Caco-2 (cell line): ENCODE data around the gene PIK3C2G. TPM values are rescaled to one million over a fixed set of nuclear protein-coding genes. Genes with fewer than 3 reads are reported as not detected.

ENCODE experiments used
- BruUV-seq: library from RNA; stranded (reverse); fragments of 400-500 nt; replicated peaks from 2 replicates; lab custom pipeline; 2021; lab: Mats Ljungman, UMichigan
- CTCF ChIA-PET: fragments of 300-600 bp; sonication (Branson Sonifier 250); formaldehyde crosslinking; loops from one replicate; lab custom pipeline; 2022; ENCODE audit warnings: antibody characterized with exemption; lab: Charles Lee
- POLR2A ChIA-PET: fragments of 300-600 bp; sonication (Branson Sonifier 250); formaldehyde crosslinking; loops from one replicate; lab custom pipeline; 2022; ENCODE audit warnings: antibody characterized with exemption; lab: Charles Lee
- DNase-seq, 2 experiments: peaks; one replicate each; pipeline versions ENCODE4 v3.0.0 to v3.0.0-alpha.2; 2020 to 2022
- H3K27me3 ChIP-seq: replicated peaks from 2 replicates; pipeline ENCODE4 v1.6.0; 2011; ENCODE audit warnings: low read length; ENCODE audit not compliant: control insufficient read depth, insufficient read depth
- H3K36me3 ChIP-seq: 2 replicates; pipeline ENCODE4 v1.5.1; 2011; ENCODE audit warnings: low read length; ENCODE audit not compliant: control insufficient read depth, insufficient read depth
- H3K4me1 ChIP-seq: fragments of 250-450 bp; sonication (Bioruptor Pico); 2 replicates; pipeline ENCODE4 v1.5.1; 2020; ENCODE audit warnings: mild to moderate bottlenecking
- H3K4me3 ChIP-seq: 2 replicates; pipeline ENCODE4 v1.5.1; 2011; ENCODE audit warnings: low read depth, mild to moderate bottlenecking, control low read depth, low read length
- H3K9me3 ChIP-seq: fragments of 250-450 bp; sonication (Bioruptor Pico); 2 replicates; pipeline ENCODE4 v1.5.1; 2020; ENCODE audit warnings: mild to moderate bottlenecking, moderate library complexity
- H3K27ac Mint-ChIP-seq: one replicate; pipeline ENCODE4 v1.8.0; 2022; ENCODE audit warnings: mixed read lengths; ENCODE audit not compliant: unreplicated experiment
- H3K27me3 Mint-ChIP-seq: one replicate; pipeline ENCODE4 v1.8.0; 2022; ENCODE audit warnings: mixed read lengths; ENCODE audit not compliant: insufficient read depth, unreplicated experiment
- H3K36me3 Mint-ChIP-seq: one replicate; pipeline ENCODE4 v1.8.0; 2022; ENCODE audit warnings: mild to moderate bottlenecking, mixed read lengths; ENCODE audit not compliant: insufficient read depth, unreplicated experiment
- H3K4me1 Mint-ChIP-seq: one replicate; pipeline ENCODE4 v1.8.0; 2022; ENCODE audit warnings: low read depth, mixed read lengths; ENCODE audit not compliant: unreplicated experiment
- H3K4me3 Mint-ChIP-seq: one replicate; pipeline ENCODE4 v1.8.0; 2022; ENCODE audit warnings: mild to moderate bottlenecking, moderate library complexity, mixed read lengths; ENCODE audit not compliant: unreplicated experiment
- H3K9me3 Mint-ChIP-seq: one replicate; pipeline ENCODE4 v1.8.0; 2022; ENCODE audit warnings: mixed read lengths; ENCODE audit not compliant: unreplicated experiment
- intact Hi-C: fragments of 100-400 bp; cut with micrococcal nuclease; formaldehyde crosslinking; loops from one replicate; pipeline ENCODE4 v1.10.0; 2022; ENCODE audit not compliant: unreplicated experiment
- total RNA-seq: library from RNA; stranded (reverse); gene quantifications from 2 replicates; pipeline ENCODE4 v1.2.3, GENCODE V29; 2022
- TF ChIP-seq, protein P1 (sequence below), 2 experiments: fragments of 200-600 bp in 1 of 2; IDR thresholded peaks; 1 replicate in 1 of 2; 2 replicates in 1 of 2; pipeline versions ENCODE4 v1.5.1 to v1.8.0; 2011 to 2022; ENCODE audit warnings: antibody characterized with exemption in 1 of 2, control low read depth in 1 of 2, inconsistent platforms in 1 of 2, low read depth in 1 of 2, low read length in 1 of 2, mild to moderate bottlenecking in 1 of 2, moderate library complexity in 1 of 2; ENCODE audit not compliant: insufficient read depth in 1 of 2, severe bottlenecking in 1 of 2, unreplicated experiment in 1 of 2

Gene PIK3C2G
- total RNA-seq, 1 experiment from 2014 or later: not detected

DNA sequence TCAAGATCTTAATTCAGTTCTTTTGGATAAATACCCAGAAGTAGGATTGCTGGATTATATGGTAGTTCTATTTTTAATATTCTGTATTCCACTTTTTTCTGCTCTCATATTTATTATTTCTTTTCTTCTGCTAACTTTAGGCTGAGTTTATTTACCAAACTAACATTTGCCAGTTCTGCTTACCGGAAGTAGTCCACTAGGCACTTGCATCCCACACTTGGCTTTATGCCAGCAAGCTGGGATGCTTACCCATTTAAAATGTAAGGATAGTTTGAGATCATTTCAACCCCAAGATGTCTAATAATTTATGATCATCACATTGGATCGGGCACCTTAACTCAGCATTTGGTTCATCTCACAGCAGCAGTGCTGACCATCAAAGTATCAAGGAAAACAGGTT, 96.8 kb downstream of the PIK3C2G start:
- H3K9me3 Mint-ChIP-seq: no peaks in the 10 kb centered on the region
- no peaks in the 10 kb centered on the region for H3K36me3 Mint-ChIP-seq
- H3K4me3 Mint-ChIP-seq: no peak overlapping the region

DNA sequence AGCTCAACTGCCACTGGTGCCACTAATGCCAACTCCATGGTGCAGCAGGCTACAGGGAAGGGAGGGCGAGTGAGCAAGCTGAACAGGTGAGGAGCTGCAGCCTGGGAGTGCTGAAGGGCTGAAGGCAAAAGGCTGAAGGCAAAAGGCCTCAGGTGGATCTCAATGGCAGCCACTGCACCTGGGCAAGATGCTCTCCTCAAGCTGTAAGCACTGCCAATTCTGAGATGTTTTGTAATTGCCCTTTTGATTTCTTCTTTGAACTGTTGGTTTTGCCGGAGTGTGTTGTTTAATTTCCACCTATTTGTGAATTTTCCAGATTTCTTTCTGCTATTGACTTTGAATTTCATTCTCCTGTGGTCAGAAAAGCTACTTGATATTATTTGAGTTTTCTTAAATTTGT, 97.6 kb downstream of the PIK3C2G start:
- BruUV-seq: no TSS peak
- ChIA-PET POLR2A (no interaction called here), CTCF (no interaction called here)

More for the DNA sequence above, 96.8 kb downstream of the PIK3C2G start:
- no peaks in the 10 kb centered on the region for H3K36me3 ChIP-seq
- Mint-ChIP-seq H3K27me3 (peaks cover 10% of the 10 kb centered on the region), H3K27ac (no peak overlapping the region), H3K4me1 (no peaks in the 10 kb centered on the region)
- TF ChIP-seq, protein P1, sequence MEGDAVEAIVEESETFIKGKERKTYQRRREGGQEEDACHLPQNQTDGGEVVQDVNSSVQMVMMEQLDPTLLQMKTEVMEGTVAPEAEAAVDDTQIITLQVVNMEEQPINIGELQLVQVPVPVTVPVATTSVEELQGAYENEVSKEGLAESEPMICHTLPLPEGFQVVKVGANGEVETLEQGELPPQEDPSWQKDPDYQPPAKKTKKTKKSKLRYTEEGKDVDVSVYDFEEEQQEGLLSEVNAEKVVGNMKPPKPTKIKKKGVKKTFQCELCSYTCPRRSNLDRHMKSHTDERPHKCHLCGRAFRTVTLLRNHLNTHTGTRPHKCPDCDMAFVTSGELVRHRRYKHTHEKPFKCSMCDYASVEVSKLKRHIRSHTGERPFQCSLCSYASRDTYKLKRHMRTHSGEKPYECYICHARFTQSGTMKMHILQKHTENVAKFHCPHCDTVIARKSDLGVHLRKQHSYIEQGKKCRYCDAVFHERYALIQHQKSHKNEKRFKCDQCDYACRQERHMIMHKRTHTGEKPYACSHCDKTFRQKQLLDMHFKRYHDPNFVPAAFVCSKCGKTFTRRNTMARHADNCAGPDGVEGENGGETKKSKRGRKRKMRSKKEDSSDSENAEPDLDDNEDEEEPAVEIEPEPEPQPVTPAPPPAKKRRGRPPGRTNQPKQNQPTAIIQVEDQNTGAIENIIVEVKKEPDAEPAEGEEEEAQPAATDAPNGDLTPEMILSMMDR (IDR thresholded peaks at IDR 0.05; ENCODE audit: insufficient read depth in 1 of 2, low read depth in 1 of 2, low read length in 1 of 2, severe bottlenecking in 1 of 2, unreplicated experiment in 1 of 2): no peak
- no TSS peak for BruUV-seq
- ChIA-PET CTCF (no interaction called here), POLR2A (no interaction called here)
- H3K4me3 ChIP-seq: no peak overlapping the region
- H3K4me1 ChIP-seq: no peaks in the 10 kb centered on the region
- H3K9me3 ChIP-seq: no peaks in the 10 kb centered on the region
- H3K27me3 ChIP-seq: no peaks in the 10 kb centered on the region; the same call in 1 of the 2 replicates
- DNase-seq: no peak
- intact Hi-C loops: no loop called here

DNA sequence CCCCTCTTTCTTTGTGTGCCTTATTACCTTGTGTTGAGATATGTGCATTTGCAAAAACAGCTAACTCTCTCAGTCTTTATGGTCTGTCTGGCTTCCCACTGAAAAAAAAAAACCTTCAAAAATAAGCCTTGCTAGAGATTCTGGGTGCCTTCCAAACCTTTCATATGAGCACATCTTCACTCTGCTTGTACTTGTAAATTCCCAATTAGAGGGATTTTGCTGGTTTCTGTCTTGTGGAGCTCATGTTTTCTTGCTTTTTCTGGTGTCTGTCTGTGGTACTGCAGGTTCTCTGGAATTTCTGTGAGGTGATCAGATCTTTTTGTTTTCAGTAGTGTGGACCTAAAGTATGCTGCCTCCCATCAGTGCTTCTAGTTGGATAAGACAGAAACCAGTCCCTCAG, 100.1 kb downstream of the PIK3C2G start:
- no peaks in the 10 kb centered on the region for H3K36me3 ChIP-seq
- H3K4me3 ChIP-seq: no peak overlapping the region
- H3K27ac Mint-ChIP-seq: no peak overlapping the region
- DNase-seq: no peak
- no TSS peak for BruUV-seq
- no peaks in the 10 kb centered on the region for H3K36me3 Mint-ChIP-seq
- no peaks in the 10 kb centered on the region for H3K9me3 Mint-ChIP-seq
- no peaks in the 10 kb centered on the region for H3K4me1 ChIP-seq
- no peaks in the 10 kb centered on the region for H3K4me1 Mint-ChIP-seq
- no peaks in the 10 kb centered on the region for H3K9me3 ChIP-seq
- peaks cover 21% of the 10 kb centered on the region for H3K27me3 Mint-ChIP-seq
- TF ChIP-seq, protein P1 (IDR thresholded peaks at IDR 0.05; ENCODE audit: insufficient read depth in 1 of 2, low read depth in 1 of 2, low read length in 1 of 2, severe bottlenecking in 1 of 2, unreplicated experiment in 1 of 2): peak; percentile 1 to 14
- no peak overlapping the region for H3K4me3 Mint-ChIP-seq
- intact Hi-C loops: no loop called here
- ChIA-PET POLR2A (no interaction called here), CTCF (interaction anchor here (0.5 to 1.0 kb wide), 3 partner anchors 111 to 735 kb away, joined by 3 to 6 read pairs (median 3); no protein-coding TSS in a partner anchor)
- H3K27me3 ChIP-seq: no peaks in the 10 kb centered on the region; the same call in none of the 2 replicates

More for the DNA sequence above, 97.6 kb downstream of the PIK3C2G start:
- Histone ChIP-seq H3K4me3 (no peak overlapping the region), H3K36me3 (no peaks in the 10 kb centered on the region), H3K27me3 (no peaks in the 10 kb centered on the region; the same call in none of the 2 replicates), H3K4me1 (no peaks in the 10 kb centered on the region), H3K9me3 (no peaks in the 10 kb centered on the region)
- Mint-ChIP-seq H3K4me1 (no peaks in the 10 kb centered on the region), H3K4me3 (no peak overlapping the region), H3K36me3 (no peaks in the 10 kb centered on the region), H3K27ac (no peak overlapping the region), H3K27me3 (peaks cover 16% of the 10 kb centered on the region), H3K9me3 (no peaks in the 10 kb centered on the region)
- DNase-seq: no peak
- intact Hi-C loops: no loop called here
- TF ChIP-seq, protein P1 (IDR thresholded peaks at IDR 0.05; ENCODE audit: insufficient read depth in 1 of 2, low read depth in 1 of 2, low read length in 1 of 2, severe bottlenecking in 1 of 2, unreplicated experiment in 1 of 2): no peak
